ENCODE measurements around the gene SLC31A1.

Gene SLC31A1

GRCh38 chr9:113199683-113200329 is 21.5 kb upstream of the SLC31A1 start:
- no peak overlapping the region for H3K4me3 ChIP-seq (ENCODE audit: low read length)
- no peak for DNase-seq (ENCODE audit: low read depth)
- TF ChIP-seq CTCF (IDR thresholded peaks at IDR 0.05; ENCODE audit: insufficient read depth, low read depth, low read length, missing control alignments), result no peak

- H3K4me3 ChIP-seq (ENCODE audit: low read length), result no peak overlapping the region
- DNase-seq (ENCODE audit: low read depth), result no peak
- TF ChIP-seq CTCF (IDR thresholded peaks at IDR 0.05; ENCODE audit: insufficient read depth, low read depth, low read length, missing control alignments), result no peak
Measured at GRCh38 chr9:113205432-113205831, 15.9 kb upstream of the SLC31A1 start.

- TF ChIP-seq CTCF (IDR thresholded peaks at IDR 0.05; ENCODE audit: insufficient read depth, low read depth, low read length, missing control alignments), result no peak
- H3K4me3 ChIP-seq (ENCODE audit: low read length), result no peak overlapping the region
- DNase-seq (ENCODE audit: low read depth), result no peak
Measured at GRCh38 chr9:113205861-113206260, 15.5 kb upstream of the SLC31A1 start.

- no peak for DNase-seq (ENCODE audit: low read depth)
- no peak for TF ChIP-seq CTCF (IDR thresholded peaks at IDR 0.05; ENCODE audit: insufficient read depth, low read depth, low read length, missing control alignments)
- H3K4me3 ChIP-seq (ENCODE audit: low read length), result no peak overlapping the region
Measured at GRCh38 chr9:113210815-113211214, 10.5 kb upstream of the SLC31A1 start.

GRCh38 chr9:113215132-113215531 is 6.2 kb upstream of the SLC31A1 start:
- no peak overlapping the region for H3K4me3 ChIP-seq (ENCODE audit: low read length)
- no peak for TF ChIP-seq CTCF (IDR thresholded peaks at IDR 0.05; ENCODE audit: insufficient read depth, low read depth, low read length, missing control alignments)
- DNase-seq (ENCODE audit: low read depth), result peak; percentile 85

- no peak for TF ChIP-seq CTCF (IDR thresholded peaks at IDR 0.05; ENCODE audit: insufficient read depth, low read depth, low read length, missing control alignments)
- DNase-seq (ENCODE audit: low read depth), result no peak
- no peak overlapping the region for H3K4me3 ChIP-seq (ENCODE audit: low read length)
Measured at GRCh38 chr9:113216406-113216805, 4.9 kb upstream of the SLC31A1 start.
